Measurements from ENCODE around the gene DHTKD1. TPM values are rescaled to one million over a fixed set of nuclear protein-coding genes. Genes with fewer than 3 reads are reported as not detected.
"Not testable (repeated sequence)": the region's sequence is repeated elsewhere in the genome, so short reads cannot be mapped to it uniquely, and the experiment has no call there.

Gene DHTKD1
- total RNA-seq, 4 donors from 2014 or later, result 15.2 to 45.7 (median 25.4) TPM

- in situ Hi-C loops (cut with MboI; ENCODE audit: low sequenced_read_pairs in 4 of 4) (no loop called here), intact Hi-C loops (cut with DNase I; ENCODE audit: low total_unique reads) (loop anchor here (10.0 kb wide), 1 partner anchor 316 kb away; the partner anchor contains the start of gene ECHDC3)
- DNase-seq (no peak), ATAC-seq (no peak)
- TF ChIP-seq CTCF (IDR thresholded peaks at IDR 0.05 in 4 of 5, conservative IDR thresholded peaks at IDR 0.05 in 1 of 5) (no peak), POLR2A (IDR thresholded peaks at IDR 0.05) (no peak)
- Histone ChIP-seq H3K4me3 (no peak overlapping the region), H3K36me3 (no peaks in the 10 kb centered on the region), H3K27ac (no peak overlapping the region), H3K27me3 (no peaks in the 10 kb centered on the region), H3K9me3 (no peaks in the 10 kb centered on the region), H3K4me1 (no peaks in the 10 kb centered on the region)
These were observed 7.6 kb upstream of the DHTKD1 start for GRCh38 chr10:12061124-12061523.

- H3K4me1 ChIP-seq, result no peaks in the 10 kb centered on the region
- H3K27ac ChIP-seq, result no peak overlapping the region
- ATAC-seq, result no peak
- DNase-seq, result no peak
- H3K27me3 ChIP-seq, result no peaks in the 10 kb centered on the region
- H3K4me3 ChIP-seq, result no peak overlapping the region
- in situ Hi-C loops (cut with MboI; ENCODE audit: low sequenced_read_pairs in 4 of 4) (no loop called here), intact Hi-C loops (cut with DNase I; ENCODE audit: low total_unique reads) (loop anchor here (10.0 kb wide), 1 partner anchor 318 kb away; the partner anchor contains the start of gene ECHDC3)
- H3K36me3 ChIP-seq, result no peaks in the 10 kb centered on the region
- TF ChIP-seq POLR2A (IDR thresholded peaks at IDR 0.05), result no peak
- no peak for TF ChIP-seq CTCF (IDR thresholded peaks at IDR 0.05 in 4 of 5, conservative IDR thresholded peaks at IDR 0.05 in 1 of 5)
- no peaks in the 10 kb centered on the region for H3K9me3 ChIP-seq
These were observed 5.8 kb upstream of the DHTKD1 start for GRCh38 chr10:12062754-12063482.

- intact Hi-C loops (cut with DNase I; ENCODE audit: low total_unique reads) (loop anchor here (10.0 kb wide), 1 partner anchor 319 kb away; the partner anchor contains the start of gene ECHDC3), in situ Hi-C loops (cut with MboI; ENCODE audit: low sequenced_read_pairs in 4 of 4) (no loop called here)
- Histone ChIP-seq H3K27ac (no peak overlapping the region), H3K27me3 (no peaks in the 10 kb centered on the region), H3K9me3 (no peaks in the 10 kb centered on the region), H3K4me3 (no peak overlapping the region), H3K36me3 (no peaks in the 10 kb centered on the region), H3K4me1 (no peaks in the 10 kb centered on the region)
- no peak for TF ChIP-seq CTCF (IDR thresholded peaks at IDR 0.05 in 4 of 5, conservative IDR thresholded peaks at IDR 0.05 in 1 of 5)
- TF ChIP-seq POLR2A (IDR thresholded peaks at IDR 0.05), result no peak
- DNase-seq (no peak), ATAC-seq (no peak)
These were observed 5.3 kb upstream of the DHTKD1 start for GRCh38 chr10:12063483-12063818.

GRCh38 chr10:12067336-12067735 is 1.4 kb upstream of the DHTKD1 start:
- intact Hi-C loops (cut with DNase I; ENCODE audit: low total_unique reads), result loop anchor here (5.0 to 10.0 kb wide), 2 partner anchors 80 to 323 kb away; partner anchors contain the start of gene ECHDC3
- in situ Hi-C loops (cut with MboI; ENCODE audit: low sequenced_read_pairs in 4 of 4), result no loop called here
- H3K4me3 ChIP-seq, result no peak overlapping the region
- TF ChIP-seq POLR2A (IDR thresholded peaks at IDR 0.05), result no peak
- TF ChIP-seq CTCF (IDR thresholded peaks at IDR 0.05 in 4 of 5, conservative IDR thresholded peaks at IDR 0.05 in 1 of 5), result no peak
- no peak for ATAC-seq
- no peaks in the 10 kb centered on the region for H3K36me3 ChIP-seq
- DNase-seq, result no peak
- H3K27ac ChIP-seq, result no peak overlapping the region
- H3K9me3 ChIP-seq, result no peaks in the 10 kb centered on the region
- no peaks in the 10 kb centered on the region for H3K27me3 ChIP-seq
- H3K4me1 ChIP-seq, result peaks cover 3 to 8% of the 10 kb centered on the region in 2 donors

- H3K27ac ChIP-seq; H3K4me1 ChIP-seq; in situ Hi-C loops (cut with MboI; ENCODE audit: low sequenced_read_pairs in 4 of 4); H3K36me3 ChIP-seq; DNase-seq; H3K9me3 ChIP-seq; intact Hi-C loops (cut with DNase I; ENCODE audit: low total_unique reads); H3K4me3 ChIP-seq; H3K27me3 ChIP-seq; ATAC-seq: not testable (repeated sequence)
These were observed 2.7 kb downstream of the DHTKD1 start for GRCh38 chr10:12071441-12071840.
